C4-2B (cell line): ENCODE measurements around the gene GPHN.

Experiments
- CTCF ChIP-seq: fragments of 450-650 bp; conservative IDR thresholded peaks from 2 replicates; pipeline ENCODE4 v1.5.1; 2017; ENCODE audit warnings: mild to moderate bottlenecking
- ZFX ChIP-seq: fragments of 450-650 bp; IDR thresholded peaks from 2 replicates; pipeline ENCODE4 v1.6.1; 2017

DNA sequence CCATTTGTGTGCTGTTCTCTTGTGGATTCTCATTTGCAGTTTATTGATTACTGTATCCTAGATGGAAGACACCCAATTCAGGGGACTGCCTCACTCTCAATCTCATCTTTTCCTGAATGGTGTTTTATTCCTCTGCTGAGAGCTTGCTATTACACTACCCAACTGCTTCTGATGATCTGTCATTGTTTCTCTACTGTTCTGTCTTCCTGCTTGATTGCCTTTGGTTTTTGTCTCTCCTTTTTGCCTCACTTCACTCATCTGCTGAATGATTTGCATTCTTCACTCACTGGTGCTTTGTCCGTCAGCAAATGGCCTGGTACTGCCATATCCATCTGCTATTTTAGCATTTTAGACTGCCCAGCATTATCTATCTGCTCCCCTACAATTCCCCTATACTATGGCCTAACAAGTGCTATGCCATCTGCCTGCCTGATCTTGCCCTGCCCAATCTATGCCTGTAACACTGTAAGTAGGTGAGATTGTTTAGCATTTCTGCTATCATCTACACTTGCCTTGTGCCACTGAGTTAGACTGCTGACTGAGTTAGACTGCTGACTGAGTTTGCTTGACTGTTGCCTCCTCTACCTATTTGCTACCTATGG lies 335.1 kb downstream of the GPHN start:
- no peak for TF ChIP-seq CTCF
- no peak for TF ChIP-seq ZFX
